ENCODE measurements around the gene CTSA.

- TF ChIP-seq EP300 (IDR thresholded peaks at IDR 0.05), result no peak
- TF ChIP-seq CTCF (IDR thresholded peaks at IDR 0.05), result no peak
- no peak for TF ChIP-seq POLR2A (IDR thresholded peaks at IDR 0.05)
Observed at GRCh38 chr20:45892828-45893500, 1.8 kb downstream of the CTSA start.

Measured in ovary (tissue), 3 donors.